Ascending aorta (tissue), 2 donors: ENCODE data around the gene RBM22. TPM values are rescaled to one million over a fixed set of nuclear protein-coding genes. Genes with fewer than 3 reads are reported as not detected.

Experiments
- DNase-seq, 2 donors: peaks; one replicate each; pipeline ENCODE4 v3.0.0-alpha.2; 2019; ENCODE audit warnings: low spot score in 2 of 2
- H3K27ac ChIP-seq, 2 donors: fragments of 200-600 bp; sonication (generic); one replicate each; pipeline ENCODE4 v1.5.1; 2016 to 2017; ENCODE audit warnings: mild to moderate bottlenecking in 1 of 2
- H3K27me3 ChIP-seq: fragments of 200-600 bp; sonication (generic); one replicate; pipeline ENCODE4 v1.5.1; 2017
- H3K36me3 ChIP-seq, 2 donors: fragments of 200-600 bp; sonication (generic); one replicate each; pipeline ENCODE4 v1.5.1; 2016
- H3K4me1 ChIP-seq, 2 donors: fragments of 200-600 bp; sonication (generic); one replicate each; pipeline ENCODE4 v1.5.1; 2016 to 2017; ENCODE audit warnings: mild to moderate bottlenecking in 1 of 2
- H3K4me3 ChIP-seq, 2 donors: fragments of 200-600 bp; sonication (generic); one replicate each; pipeline ENCODE4 v1.5.1; 2016 to 2017; ENCODE audit warnings: mild to moderate bottlenecking in 1 of 2
- H3K9me3 ChIP-seq, 2 donors: fragments of 200-600 bp; sonication (generic); one replicate each; pipeline ENCODE4 v1.5.1; 2016
- CTCF ChIP-seq, 3 experiments: fragments of 200-600 bp in 2 of 3; fragments of 450-650 bp in 1 of 3; sonication (generic) in 2 of 3; IDR thresholded peaks; one replicate each; pipeline ENCODE4 v1.5.1; 2016 to 2019; ENCODE audit warnings: antibody characterized with exemption in 3 of 3, mild to moderate bottlenecking in 1 of 3, moderate library complexity in 1 of 3
- intact Hi-C: fragments of 100-400 bp; cut with DNase I; formaldehyde crosslinking; loops from one replicate; pipeline ENCODE4 v1.15.1; 2023
- total RNA-seq: library from RNA; depleted of rRNA; stranded (reverse); fragments of >200 nt; gene quantifications from one replicate; pipeline ENCODE4 v1.1.0, GENCODE V29; 2016

Gene RBM22
- total RNA-seq, 1 donor from 2014 or later = 45.3 TPM

DNA sequence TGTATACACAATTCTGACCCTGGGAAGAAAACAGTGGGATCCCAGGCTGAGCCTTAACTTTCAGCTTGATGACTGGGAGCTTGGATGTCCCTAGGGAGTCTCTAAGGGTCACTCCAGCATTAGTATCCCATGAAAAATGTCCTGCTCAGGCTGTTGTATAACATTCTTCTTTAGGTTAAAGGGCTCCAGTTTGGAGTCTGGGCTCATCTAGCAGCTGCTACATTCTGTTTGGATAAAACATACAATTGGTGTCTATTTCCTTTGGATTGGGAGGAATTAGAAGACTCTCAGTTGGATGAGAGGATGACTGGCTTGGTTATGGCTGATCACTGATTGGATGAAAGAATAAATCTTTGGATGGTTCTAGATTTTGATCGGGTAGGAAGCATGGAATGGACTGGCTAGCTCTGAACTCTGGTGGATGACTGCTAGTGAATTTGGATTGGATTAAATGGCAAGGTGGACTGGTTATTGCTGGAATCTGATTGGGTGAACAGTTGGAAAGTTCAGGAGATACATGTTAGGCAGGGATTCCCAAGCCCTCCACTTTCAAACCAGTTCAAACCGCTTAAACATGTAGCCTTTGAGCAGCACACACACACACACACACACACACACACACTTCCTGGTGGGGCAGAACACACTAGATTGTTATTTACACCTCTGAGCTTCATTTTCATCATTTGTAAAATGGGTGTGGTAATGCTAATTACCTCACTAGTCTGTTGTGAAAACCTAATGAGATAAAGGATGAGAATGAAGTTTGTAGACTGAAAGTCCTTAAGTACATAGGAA lies 46.9 kb downstream of the RBM22 start:
- Histone ChIP-seq H3K27ac (peak overlapping the region; percentile 86), H3K4me3 (no peak overlapping the region), H3K36me3 (peaks cover 24 to 47% of the 10 kb centered on the region in 2 donors), H3K27me3 (no peaks in the 10 kb centered on the region), H3K9me3 (no peaks in the 10 kb centered on the region), H3K4me1 (peaks cover 29 to 65% of the 10 kb centered on the region in 2 donors)
- no peak for TF ChIP-seq CTCF (IDR thresholded peaks at IDR 0.05)
- DNase-seq = no peak
- intact Hi-C loops = loop anchor here (2.0 kb wide), 1 partner anchor 63 kb away; no protein-coding TSS in a partner anchor

- intact Hi-C loops = loop anchor here (2.0 kb wide), 1 partner anchor 62 kb away; no protein-coding TSS in a partner anchor
- Histone ChIP-seq H3K9me3 (no peaks in the 10 kb centered on the region), H3K4me3 (no peak overlapping the region), H3K36me3 (peaks cover 31 to 54% of the 10 kb centered on the region in 2 donors), H3K4me1 (peaks cover 36 to 70% of the 10 kb centered on the region in 2 donors), H3K27ac (peak overlapping the region; percentile 86), H3K27me3 (no peaks in the 10 kb centered on the region)
- TF ChIP-seq CTCF (IDR thresholded peaks at IDR 0.05) = peak in 2 of 3 experiments; percentile 17 to 23
- DNase-seq = no peak
Observed at GRCh38 chr5:150653145-150653761, 47.6 kb downstream of the RBM22 start.

DNA sequence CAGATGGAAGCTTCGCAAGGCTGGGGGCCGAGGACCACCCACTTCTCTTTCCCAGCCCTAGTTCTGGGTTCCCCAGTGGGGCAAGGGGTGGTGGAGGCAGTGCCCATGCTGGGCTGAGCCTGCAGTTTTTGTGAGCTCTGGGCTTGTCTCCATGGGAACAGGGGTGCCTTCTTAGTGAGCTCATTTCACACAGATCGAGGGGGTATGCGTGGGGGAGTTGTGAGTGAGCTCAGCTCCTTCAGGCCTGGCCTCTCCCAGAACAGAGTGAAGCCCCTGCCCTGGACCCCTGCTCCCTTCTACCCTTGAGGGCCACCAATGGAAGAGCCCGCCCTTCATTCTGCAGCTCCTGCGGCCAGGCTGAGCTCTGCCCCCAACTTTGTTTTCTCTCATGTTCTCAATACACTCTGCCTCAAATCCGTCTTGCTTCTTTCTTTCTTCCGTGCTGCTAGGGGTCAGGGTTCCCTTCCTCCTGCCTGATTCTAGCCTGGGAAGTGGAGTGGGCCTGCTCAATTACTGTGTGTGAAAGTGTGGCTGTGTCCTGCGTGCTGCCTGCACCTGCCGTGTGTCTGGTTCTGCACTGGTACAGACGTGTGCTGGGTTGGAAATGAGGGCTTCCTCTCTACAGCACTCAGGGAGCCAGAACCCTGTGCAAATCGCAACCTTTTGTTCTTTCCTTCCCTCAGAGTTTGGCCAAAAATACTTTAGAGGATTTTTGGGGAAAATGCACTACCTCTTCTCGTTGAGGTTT lies 48.8 kb downstream of the RBM22 start:
- intact Hi-C loops = loop anchor here (2.0 kb wide), 1 partner anchor 61 kb away; no protein-coding TSS in a partner anchor
- Histone ChIP-seq H3K27ac (peak overlapping the region; percentile 86), H3K36me3 (peaks cover 34 to 57% of the 10 kb centered on the region in 2 donors), H3K4me3 (no peak overlapping the region), H3K9me3 (no peaks in the 10 kb centered on the region), H3K27me3 (no peaks in the 10 kb centered on the region), H3K4me1 (peaks cover 43 to 75% of the 10 kb centered on the region in 2 donors)
- no peak for DNase-seq
- no peak for TF ChIP-seq CTCF (IDR thresholded peaks at IDR 0.05)

DNA sequence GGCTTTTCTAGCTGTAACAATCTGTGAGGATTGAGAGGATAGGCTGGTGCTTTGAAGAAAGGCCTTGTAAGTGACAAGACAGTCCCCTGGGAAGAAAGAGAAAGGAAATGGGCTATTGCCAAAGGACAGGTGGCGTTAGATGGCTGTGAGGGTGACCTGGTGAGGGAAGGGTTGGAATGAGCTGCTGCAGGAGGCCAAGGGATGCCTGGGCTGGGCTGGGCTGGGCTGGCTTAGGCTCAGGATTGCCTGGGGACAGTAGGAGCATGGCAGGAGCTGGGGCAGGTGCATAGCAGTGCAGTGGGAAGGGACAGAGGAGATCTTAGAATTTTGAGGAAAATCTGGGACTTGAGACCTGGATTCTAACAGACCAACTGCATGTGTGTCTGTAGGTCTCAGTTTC lies 49.5 kb downstream of the RBM22 start:
- H3K4me1 ChIP-seq = peaks cover 41 to 71% of the 10 kb centered on the region in 2 donors
- intact Hi-C loops = no loop called here
- H3K36me3 ChIP-seq = peaks cover 34 to 57% of the 10 kb centered on the region in 2 donors

More for the DNA sequence above, 49.5 kb downstream of the RBM22 start:
- DNase-seq = no peak
- Histone ChIP-seq H3K27me3 (no peaks in the 10 kb centered on the region), H3K27ac (peak overlapping the region; percentile 86), H3K9me3 (no peaks in the 10 kb centered on the region), H3K4me3 (no peak overlapping the region)
- no peak for TF ChIP-seq CTCF (IDR thresholded peaks at IDR 0.05)
